ENCODE measurements around the gene KRTCAP2.
"Not testable (repeated sequence)": the region's sequence is repeated elsewhere in the genome, so short reads cannot be mapped to it uniquely, and the experiment has no call there.

Gene KRTCAP2

GRCh38 chr1:155175281-155175926 lies 2.3 kb upstream of the KRTCAP2 start:
- Histone ChIP-seq H3K27me3 (ENCODE audit: insufficient read depth, low read length) (no peaks in the 10 kb centered on the region), H3K9me3 (ENCODE audit: low read length) (no peaks in the 10 kb centered on the region), H3K4me1 (ENCODE audit: insufficient read depth, low read length) (peaks cover 25% of the 10 kb centered on the region), H3K4me3 (ENCODE audit: low read length) (peak overlapping the region; percentile 78), H2AFZ (ENCODE audit: low read depth, low read length) (no peak overlapping the region), H3K36me3 (ENCODE audit: insufficient read depth, low read length) (peaks cover 19% of the 10 kb centered on the region)

- H3K4me3 ChIP-seq (ENCODE audit: low read length) = peak overlapping the region; percentile 78
- no peaks in the 10 kb centered on the region for H3K27me3 ChIP-seq (ENCODE audit: insufficient read depth, low read length)
Measured at GRCh38 chr1:155174324-155175280, 1.5 kb upstream of the KRTCAP2 start.

GRCh38 chr1:155173478-155174323 lies 597 bp upstream of the KRTCAP2 start, which contains the start of gene TRIM46:
Gene TRIM46, plus strand, starts transcription at chr1:155173849. Its CDS starts 118 bp downstream, at chr1:155173967.
- Histone ChIP-seq H3K36me3 (ENCODE audit: insufficient read depth, low read length) (peaks cover 24% of the 10 kb centered on the region), H3K27me3 (ENCODE audit: insufficient read depth, low read length) (no peaks in the 10 kb centered on the region), H3K9me3 (ENCODE audit: low read length) (no peaks in the 10 kb centered on the region), H2AFZ (ENCODE audit: low read depth, low read length) (no peak within 1 kb of the TSS), H3K4me3 (ENCODE audit: low read length) (peak within 1 kb of the TSS; percentile 78), H3K4me1 (ENCODE audit: insufficient read depth, low read length) (peaks cover 25% of the 10 kb centered on the region)

More at GRCh38 chr1:155174324-155175280, 1.5 kb upstream of the KRTCAP2 start:
- Histone ChIP-seq H2AFZ (ENCODE audit: low read depth, low read length) (no peak overlapping the region), H3K4me1 (ENCODE audit: insufficient read depth, low read length) (peaks cover 25% of the 10 kb centered on the region), H3K36me3 (ENCODE audit: insufficient read depth, low read length) (peaks cover 21% of the 10 kb centered on the region), H3K9me3 (ENCODE audit: low read length) (no peaks in the 10 kb centered on the region)

GRCh38 chr1:155171836-155172731 lies 1.0 kb downstream of the KRTCAP2 start:
- no peak overlapping the region for H2AFZ ChIP-seq (ENCODE audit: low read depth, low read length)
- no peaks in the 10 kb centered on the region for H3K9me3 ChIP-seq (ENCODE audit: low read length)
- H3K36me3 ChIP-seq (ENCODE audit: insufficient read depth, low read length) = peaks cover 16% of the 10 kb centered on the region
- H3K4me3 ChIP-seq (ENCODE audit: low read length) = peak overlapping the region; percentile 78
- no peaks in the 10 kb centered on the region for H3K27me3 ChIP-seq (ENCODE audit: insufficient read depth, low read length)
- peaks cover 25% of the 10 kb centered on the region for H3K4me1 ChIP-seq (ENCODE audit: insufficient read depth, low read length)

GRCh38 chr1:155170806-155171205 lies 2.3 kb downstream of the KRTCAP2 start:
- H3K9me3 ChIP-seq (ENCODE audit: low read length) = no peaks in the 10 kb centered on the region
- H3K27me3 ChIP-seq (ENCODE audit: insufficient read depth, low read length) = no peaks in the 10 kb centered on the region
- peaks cover 33% of the 10 kb centered on the region for H3K4me1 ChIP-seq (ENCODE audit: insufficient read depth, low read length)

GRCh38 chr1:155170101-155170785 lies 2.9 kb downstream of the KRTCAP2 start:
- no peak overlapping the region for H3K4me3 ChIP-seq (ENCODE audit: low read length)
- no peaks in the 10 kb centered on the region for H3K9me3 ChIP-seq (ENCODE audit: low read length)
- H2AFZ ChIP-seq (ENCODE audit: low read depth, low read length) = no peak overlapping the region
- peaks cover 32% of the 10 kb centered on the region for H3K4me1 ChIP-seq (ENCODE audit: insufficient read depth, low read length)
- no peaks in the 10 kb centered on the region for H3K27me3 ChIP-seq (ENCODE audit: insufficient read depth, low read length)
- peaks cover 16% of the 10 kb centered on the region for H3K36me3 ChIP-seq (ENCODE audit: insufficient read depth, low read length)

More at GRCh38 chr1:155170806-155171205, 2.3 kb downstream of the KRTCAP2 start:
- Histone ChIP-seq H3K36me3 (ENCODE audit: insufficient read depth, low read length) (peaks cover 16% of the 10 kb centered on the region), H3K4me3 (ENCODE audit: low read length) (no peak overlapping the region), H2AFZ (ENCODE audit: low read depth, low read length) (no peak overlapping the region)

GRCh38 chr1:155169541-155169940 lies 3.6 kb downstream of the KRTCAP2 start:
- no peaks in the 10 kb centered on the region for H3K9me3 ChIP-seq (ENCODE audit: low read length)
- H3K27me3 ChIP-seq (ENCODE audit: insufficient read depth, low read length) = no peaks in the 10 kb centered on the region
- no peak overlapping the region for H3K4me3 ChIP-seq (ENCODE audit: low read length)
- H3K36me3 ChIP-seq (ENCODE audit: insufficient read depth, low read length) = peaks cover 16% of the 10 kb centered on the region
- H3K4me1 ChIP-seq (ENCODE audit: insufficient read depth, low read length) = peaks cover 27% of the 10 kb centered on the region
- no peak overlapping the region for H2AFZ ChIP-seq (ENCODE audit: low read depth, low read length)

- H3K36me3 ChIP-seq (ENCODE audit: insufficient read depth, low read length) = peaks cover 16% of the 10 kb centered on the region
- no peaks in the 10 kb centered on the region for H3K9me3 ChIP-seq (ENCODE audit: low read length)
- no peak overlapping the region for H2AFZ ChIP-seq (ENCODE audit: low read depth, low read length)
- no peaks in the 10 kb centered on the region for H3K27me3 ChIP-seq (ENCODE audit: insufficient read depth, low read length)
- H3K4me3 ChIP-seq (ENCODE audit: low read length) = no peak overlapping the region
- peaks cover 21% of the 10 kb centered on the region for H3K4me1 ChIP-seq (ENCODE audit: insufficient read depth, low read length)
Measured at GRCh38 chr1:155168456-155169210, 4.5 kb downstream of the KRTCAP2 start.

- Histone ChIP-seq H3K4me1 (ENCODE audit: insufficient read depth, low read length) (peaks cover 18% of the 10 kb centered on the region), H3K36me3 (ENCODE audit: insufficient read depth, low read length) (peaks cover 16% of the 10 kb centered on the region)
- not testable (repeated sequence) for H3K4me3 ChIP-seq (ENCODE audit: low read length); H2AFZ ChIP-seq (ENCODE audit: low read depth, low read length); H3K27me3 ChIP-seq (ENCODE audit: insufficient read depth, low read length); H3K9me3 ChIP-seq (ENCODE audit: low read length)
Measured at GRCh38 chr1:155168105-155168445, 5.0 kb downstream of the KRTCAP2 start.

GRCh38 chr1:155167166-155168104 lies 5.7 kb downstream of the KRTCAP2 start:
- H3K4me1 ChIP-seq (ENCODE audit: insufficient read depth, low read length) = peaks cover 16% of the 10 kb centered on the region
- H2AFZ ChIP-seq (ENCODE audit: low read depth, low read length) = no peak overlapping the region
- no peaks in the 10 kb centered on the region for H3K27me3 ChIP-seq (ENCODE audit: insufficient read depth, low read length)
- H3K4me3 ChIP-seq (ENCODE audit: low read length) = no peak overlapping the region
- H3K36me3 ChIP-seq (ENCODE audit: insufficient read depth, low read length) = peaks cover 16% of the 10 kb centered on the region
- no peaks in the 10 kb centered on the region for H3K9me3 ChIP-seq (ENCODE audit: low read length)
